Stomach smooth muscle (tissue), 2 donors: ENCODE measurements around the gene E2F3.
"Not testable (repeated sequence)": the region's sequence is repeated elsewhere in the genome, so short reads cannot be mapped to it uniquely, and the experiment has no call there.

Experiments
- H3K27ac ChIP-seq: one replicate; pipeline ENCODE4 v1.7.0; 2013; ENCODE audit warnings: mild to moderate bottlenecking, low read length, inconsistent platforms
- H3K27me3 ChIP-seq, 2 donors: one replicate each; pipeline ENCODE4 v1.7.0; 2013; ENCODE audit warnings: low read length in 2 of 2; ENCODE audit not compliant: insufficient read depth in 2 of 2, control insufficient read depth in 1 of 2
- H3K36me3 ChIP-seq, 2 donors: one replicate each; pipeline ENCODE4 v1.7.0; 2013; ENCODE audit warnings: low read length in 2 of 2; ENCODE audit not compliant: control insufficient read depth in 2 of 2, insufficient read depth in 2 of 2
- H3K4me1 ChIP-seq: one replicate; pipeline ENCODE4 v1.7.0; 2013; ENCODE audit warnings: low read length; ENCODE audit not compliant: control insufficient read depth, insufficient read depth
- H3K4me3 ChIP-seq, 2 donors: one replicate each; pipeline ENCODE4 v1.7.0; 2013; ENCODE audit warnings: low read length in 2 of 2
- H3K9ac ChIP-seq, 2 donors: one replicate each; pipeline ENCODE4 v1.7.0; 2013; ENCODE audit warnings: low read length in 2 of 2, mild to moderate bottlenecking in 1 of 2
- H3K9me3 ChIP-seq, 2 donors: one replicate each; pipeline ENCODE4 v1.7.0; 2013; ENCODE audit warnings: low read length in 2 of 2; ENCODE audit not compliant: control insufficient read depth in 2 of 2
- donor health status: healthy.
- donor health status: Pancreatic carcinoma.

Gene E2F3

GRCh38 chr6:20448828-20449227 is 47.1 kb downstream of the E2F3 start:
- Histone ChIP-seq H3K9ac (no peak overlapping the region), H3K36me3 (no peaks in the 10 kb centered on the region), H3K9me3 (no peaks in the 10 kb centered on the region), H3K4me1 (no peaks in the 10 kb centered on the region), H3K27ac (no peak overlapping the region), H3K27me3 (no peaks in the 10 kb centered on the region), H3K4me3 (no peak overlapping the region)

DNA sequence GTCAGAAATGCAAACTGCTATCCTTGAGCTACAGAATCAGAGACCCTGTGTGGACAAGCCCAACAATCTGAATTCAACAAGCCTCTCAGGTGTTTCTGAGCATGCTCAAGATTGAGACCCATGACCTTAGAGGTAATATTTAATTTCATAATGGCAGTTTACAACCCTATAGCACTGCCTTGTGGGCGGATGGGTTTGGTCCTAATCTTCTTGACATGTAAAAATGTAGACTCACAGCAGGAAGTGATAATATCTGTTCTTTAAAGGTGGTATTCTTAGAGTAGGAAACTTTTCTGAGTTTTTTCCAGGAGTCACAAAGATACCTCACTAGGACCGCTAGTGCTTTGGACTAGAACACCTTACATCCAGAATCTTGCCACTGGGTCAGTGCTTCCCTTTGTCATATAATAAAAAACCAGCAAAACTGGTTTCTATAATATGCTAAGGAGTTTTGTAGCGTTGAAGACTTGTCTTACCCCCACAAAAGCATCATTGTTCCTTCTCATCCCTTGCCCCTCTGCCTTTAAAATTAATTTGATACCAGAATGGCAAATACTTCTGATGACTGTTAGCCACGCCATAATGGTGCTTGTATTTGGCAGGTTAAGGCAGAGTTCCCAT is 52.6 kb downstream of the E2F3 start:
- no peaks in the 10 kb centered on the region for H3K4me1 ChIP-seq
- H3K9me3 ChIP-seq: no peaks in the 10 kb centered on the region
- no peaks in the 10 kb centered on the region for H3K27me3 ChIP-seq
- no peaks in the 10 kb centered on the region for H3K36me3 ChIP-seq
- no peak overlapping the region for H3K9ac ChIP-seq
- no peak overlapping the region for H3K27ac ChIP-seq
- no peak overlapping the region for H3K4me3 ChIP-seq

GRCh38 chr6:20455251-20455940 is 53.7 kb downstream of the E2F3 start:
- Histone ChIP-seq H3K27me3 (no peaks in the 10 kb centered on the region), H3K4me3 (no peak overlapping the region), H3K27ac (no peak overlapping the region), H3K4me1 (no peaks in the 10 kb centered on the region), H3K9ac (no peak overlapping the region), H3K36me3 (no peaks in the 10 kb centered on the region), H3K9me3 (no peaks in the 10 kb centered on the region)

GRCh38 chr6:20458027-20458894 is 56.6 kb downstream of the E2F3 start:
- Histone ChIP-seq H3K36me3 (no peaks in the 10 kb centered on the region), H3K9ac (no peak overlapping the region), H3K4me1 (no peaks in the 10 kb centered on the region), H3K9me3 (no peaks in the 10 kb centered on the region), H3K27me3 (no peaks in the 10 kb centered on the region), H3K4me3 (no peak overlapping the region), H3K27ac (no peak overlapping the region)

- Histone ChIP-seq H3K9me3 (no peaks in the 10 kb centered on the region), H3K4me1 (no peaks in the 10 kb centered on the region), H3K4me3 (no peak overlapping the region), H3K9ac (no peak overlapping the region), H3K27ac (no peak overlapping the region), H3K36me3 (no peaks in the 10 kb centered on the region), H3K27me3 (no peaks in the 10 kb centered on the region)
Observed at GRCh38 chr6:20459682-20460081, 58.0 kb downstream of the E2F3 start.

DNA sequence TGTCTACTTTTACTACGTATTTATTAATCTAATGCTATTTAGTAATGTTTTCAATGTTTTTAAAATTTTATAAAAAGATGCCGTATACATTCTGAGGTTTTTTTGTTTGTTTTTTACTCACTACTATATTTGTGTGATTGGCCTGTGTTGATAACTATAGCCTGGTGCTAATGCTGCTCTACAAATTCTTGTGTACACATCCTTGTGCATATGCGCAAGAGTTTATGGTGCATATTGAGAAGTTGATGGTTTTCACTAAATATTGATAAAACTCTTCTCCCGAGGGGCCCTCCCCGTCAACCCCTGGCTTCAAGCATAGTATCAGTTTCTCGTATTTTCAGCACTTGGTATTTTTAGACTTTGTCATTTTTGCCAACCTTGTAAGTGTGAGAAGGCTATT is 59.9 kb downstream of the E2F3 start:
- H3K9ac ChIP-seq: no peak overlapping the region
- H3K36me3 ChIP-seq: no peaks in the 10 kb centered on the region
- H3K27me3 ChIP-seq: no peaks in the 10 kb centered on the region
- no peak overlapping the region for H3K27ac ChIP-seq
- no peaks in the 10 kb centered on the region for H3K9me3 ChIP-seq
- H3K4me1 ChIP-seq: no peaks in the 10 kb centered on the region
- H3K4me3 ChIP-seq: no peak overlapping the region

DNA sequence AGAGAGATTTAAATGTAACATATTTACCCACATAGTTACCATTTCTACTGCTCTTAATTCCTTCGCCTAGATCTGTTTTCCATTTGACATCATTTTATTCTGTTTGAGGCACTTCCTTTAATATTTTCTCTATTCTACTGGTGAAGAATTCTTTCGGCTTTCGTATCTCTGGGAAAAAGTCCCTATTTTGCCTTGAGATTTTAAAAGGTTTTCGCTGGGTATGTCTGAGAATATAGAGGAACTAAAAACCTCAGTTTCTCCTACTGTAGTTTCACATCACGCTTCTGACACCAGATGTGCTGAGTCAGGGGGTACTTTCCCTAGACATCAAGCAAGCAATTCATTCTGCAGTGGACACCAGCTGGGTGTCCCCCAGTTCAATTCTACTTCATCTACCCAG is 61.7 kb downstream of the E2F3 start:
- Histone ChIP-seq H3K27me3 (no peaks in the 10 kb centered on the region), H3K4me1 (no peaks in the 10 kb centered on the region), H3K9ac (no peak overlapping the region), H3K36me3 (no peaks in the 10 kb centered on the region), H3K4me3 (no peak overlapping the region), H3K27ac (no peak overlapping the region), H3K9me3 (no peaks in the 10 kb centered on the region)

DNA sequence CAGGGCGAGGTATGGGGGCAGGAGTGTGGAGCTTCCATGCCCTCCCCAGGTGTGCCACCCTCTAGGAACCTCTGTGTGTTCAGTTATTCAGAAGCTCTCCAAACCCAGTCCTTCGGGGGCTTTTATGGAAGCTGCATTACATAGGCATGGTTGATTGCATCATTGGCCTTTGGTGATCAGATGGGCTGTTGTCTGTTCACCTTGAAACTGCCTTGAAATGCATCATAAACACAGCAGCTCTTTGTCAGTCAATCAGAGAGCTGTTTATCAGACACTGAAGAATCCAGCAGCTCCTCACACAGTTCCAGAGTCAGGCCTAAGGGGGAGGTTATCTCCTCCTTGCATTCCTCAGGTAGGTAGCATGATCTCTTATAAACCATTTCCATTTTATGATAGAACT is 62.4 kb downstream of the E2F3 start:
- Histone ChIP-seq H3K27me3 (no peaks in the 10 kb centered on the region), H3K4me3 (no peak overlapping the region), H3K9ac (no peak overlapping the region), H3K9me3 (no peaks in the 10 kb centered on the region), H3K36me3 (no peaks in the 10 kb centered on the region), H3K4me1 (no peaks in the 10 kb centered on the region), H3K27ac (no peak overlapping the region)

GRCh38 chr6:20464847-20465246 is 63.2 kb downstream of the E2F3 start:
- no peaks in the 10 kb centered on the region for H3K36me3 ChIP-seq
- no peaks in the 10 kb centered on the region for H3K4me1 ChIP-seq
- H3K9me3 ChIP-seq: no peaks in the 10 kb centered on the region
- no peak overlapping the region for H3K9ac ChIP-seq
- no peaks in the 10 kb centered on the region for H3K27me3 ChIP-seq
- no peak overlapping the region for H3K27ac ChIP-seq
- H3K4me3 ChIP-seq: no peak overlapping the region

DNA sequence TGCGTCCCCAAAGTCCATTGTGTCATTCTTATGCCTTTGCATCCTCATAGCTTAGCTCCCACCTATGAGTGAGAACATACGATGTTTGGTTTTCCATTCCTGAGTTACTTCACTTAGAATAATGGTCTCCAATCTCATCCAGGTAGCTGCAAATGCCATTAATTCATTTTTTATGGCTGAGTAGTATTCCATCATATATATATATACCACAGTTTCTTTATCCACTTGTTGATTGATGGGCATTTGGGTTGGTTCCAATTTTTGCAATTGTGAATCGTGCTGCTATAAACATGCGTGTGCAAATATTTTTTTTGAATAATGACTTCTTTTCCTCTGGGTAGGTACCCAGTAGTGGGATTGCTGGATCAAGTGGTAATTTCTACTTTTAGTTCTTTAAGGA is 63.9 kb downstream of the E2F3 start:
- H3K4me3 ChIP-seq, H3K27me3 ChIP-seq, H3K36me3 ChIP-seq, H3K9me3 ChIP-seq, H3K4me1 ChIP-seq, H3K27ac ChIP-seq, H3K9ac ChIP-seq: not testable (repeated sequence)

- Histone ChIP-seq H3K36me3 (no peaks in the 10 kb centered on the region), H3K9me3 (no peaks in the 10 kb centered on the region), H3K4me3 (no peak overlapping the region), H3K27me3 (no peaks in the 10 kb centered on the region), H3K4me1 (no peaks in the 10 kb centered on the region), H3K27ac (no peak overlapping the region), H3K9ac (no peak overlapping the region)
Observed at GRCh38 chr6:20467437-20467836, 65.8 kb downstream of the E2F3 start.
